Neural cell (in vitro differentiated cells): ENCODE data around the gene SRRM5. TPM values are rescaled to one million over a fixed set of nuclear protein-coding genes. Genes with fewer than 3 reads are reported as not detected.

Experiments
- H2AFZ ChIP-seq: fragments of 200-600, 300-800 bp; sonication (generic), shearing (Covaris generic); 2 replicates; pipeline ENCODE4 v1.6.0; 2014; ENCODE audit warnings: low read depth, mild to moderate bottlenecking, antibody characterized with exemption, low read length, moderate library complexity
- H3F3A ChIP-seq: fragments of 200-600 bp; shearing (Covaris generic); 2 replicates; pipeline ENCODE4 v1.6.1; 2016; ENCODE audit warnings: mild to moderate bottlenecking, moderate library complexity, mixed read lengths, antibody characterized with exemption, low read length; ENCODE audit not compliant: insufficient read depth, poor library complexity, severe bottlenecking
- H3K27ac ChIP-seq: fragments of 200-600, 300-800 bp; sonication (generic), shearing (Covaris generic); 2 replicates; pipeline ENCODE4 v1.5.1; 2014; ENCODE audit warnings: mild to moderate bottlenecking, low read length, moderate library complexity
- H3K27me3 ChIP-seq: fragments of 300-800, 200-600 bp; sonication (generic), shearing (Covaris generic); 2 replicates; pipeline ENCODE4 v1.6.0; 2014; ENCODE audit warnings: mild to moderate bottlenecking, low read depth, low read length, moderate library complexity; ENCODE audit not compliant: insufficient read depth
- H3K36me3 ChIP-seq: fragments of 300-800, 200-600 bp; sonication (generic), shearing (Covaris generic); 2 replicates; pipeline ENCODE4 v1.5.1; 2014; ENCODE audit warnings: mild to moderate bottlenecking, antibody characterized with exemption, low read length, moderate library complexity; ENCODE audit not compliant: insufficient read depth
- H3K4me2 ChIP-seq: fragments of 300-800, 200-600 bp; sonication (generic), shearing (Covaris generic); 2 replicates; pipeline ENCODE4 v1.6.0; 2014; ENCODE audit warnings: mild to moderate bottlenecking, low read length
- H3K4me3 ChIP-seq: fragments of 300-800, 200-600 bp; sonication (generic), shearing (Covaris generic); 2 replicates; pipeline ENCODE4 v1.5.1; 2014; ENCODE audit warnings: mild to moderate bottlenecking, low read length, moderate library complexity
- H3K79me2 ChIP-seq: fragments of 200-600 bp; shearing (Covaris generic); replicated peaks from 2 replicates; pipeline ENCODE4 v1.6.0; 2014; ENCODE audit warnings: mild to moderate bottlenecking, low read length, moderate library complexity; ENCODE audit not compliant: insufficient read depth
- H3K9ac ChIP-seq: fragments of 300-800, 200-600 bp; sonication (generic), shearing (Covaris generic); 2 replicates; pipeline ENCODE4 v1.6.1; 2016; ENCODE audit warnings: mild to moderate bottlenecking, low read length, mixed read lengths
- H3K9me2 ChIP-seq: fragments of 200-600 bp; shearing (Covaris generic); 2 replicates; pipeline ENCODE4 v1.6.1; 2016; ENCODE audit warnings: mild to moderate bottlenecking, low read length, mixed read lengths; ENCODE audit not compliant: insufficient read depth
- H3K9me3 ChIP-seq: fragments of 200-600, 300-800 bp; sonication (generic), shearing (Covaris generic); 2 replicates; pipeline ENCODE4 v1.6.1; 2016; ENCODE audit warnings: mild to moderate bottlenecking, mixed run types, low read length, moderate library complexity, mixed read lengths
- H4K20me1 ChIP-seq: fragments of 200-600 bp; shearing (Covaris generic); 2 replicates; pipeline ENCODE4 v1.6.1; 2016; ENCODE audit warnings: mild to moderate bottlenecking, mixed run types; ENCODE audit not compliant: insufficient read depth
- CTCF ChIP-seq: fragments of 450-650 bp; IDR thresholded peaks from 2 replicates; pipeline ENCODE4 v1.5.1; 2014; ENCODE audit warnings: antibody characterized with exemption, mild to moderate bottlenecking, moderate library complexity; ENCODE audit not compliant: poor library complexity, severe bottlenecking
- EP300 ChIP-seq: fragments of 450-650 bp; conservative IDR thresholded peaks from 2 replicates; pipeline ENCODE4 v1.6.1; 2014; ENCODE audit warnings: antibody characterized with exemption, mild to moderate bottlenecking, moderate library complexity; ENCODE audit not compliant: poor library complexity, severe bottlenecking
- EZH2 ChIP-seq: fragments of 200-600, 300-800 bp; shearing (Covaris generic), sonication (generic); IDR thresholded peaks from 2 replicates; pipeline ENCODE4 v1.6.1; 2014; ENCODE audit warnings: antibody characterized with exemption, low read length, borderline replicate concordance, mild to moderate bottlenecking; ENCODE audit not compliant: insufficient read depth, poor library complexity, severe bottlenecking
- MXI1 ChIP-seq: fragments of 450-650 bp; conservative IDR thresholded peaks from 2 replicates; pipeline ENCODE4 v1.6.1; 2014; ENCODE audit warnings: antibody characterized with exemption, mild to moderate bottlenecking; ENCODE audit not compliant: poor library complexity, severe bottlenecking
- POLR2AphosphoS5 ChIP-seq: IDR thresholded peaks from 2 replicates; pipeline ENCODE4 v1.6.1; 2012
- RAD21 ChIP-seq: fragments of 450-650 bp; conservative IDR thresholded peaks from 2 replicates; pipeline ENCODE4 v1.6.1; 2014; ENCODE audit warnings: antibody characterized with exemption, mild to moderate bottlenecking, moderate library complexity
- REST ChIP-seq: IDR thresholded peaks from 2 replicates; pipeline ENCODE4 v1.6.1; 2012; ENCODE audit warnings: borderline replicate concordance
- SMC3 ChIP-seq: fragments of 450-650 bp; conservative IDR thresholded peaks from 2 replicates; pipeline ENCODE4 v1.6.1; 2014; ENCODE audit warnings: antibody characterized with exemption, mild to moderate bottlenecking, moderate library complexity; ENCODE audit not compliant: poor library complexity
- TAF1 ChIP-seq: IDR thresholded peaks from 2 replicates; pipeline ENCODE4 v1.6.1; 2012; ENCODE audit warnings: low read depth
- polyA plus RNA-seq: library from polyadenylated mRNA; depleted of rRNA; stranded (reverse); fragments of >200 nt; gene quantifications from 2 replicates; pipeline ENCODE4 v1.2.3, GENCODE V29; 2014

Gene SRRM5
- polyA plus RNA-seq, 1 donor from 2014 or later: not detected

GRCh38 chr19:43633520-43633919 is 21.6 kb downstream of the SRRM5 start:
- H3F3A ChIP-seq: no peaks in the 10 kb centered on the region
- H3K27me3 ChIP-seq: no peaks in the 10 kb centered on the region
- TF ChIP-seq MXI1 (no peak), RAD21 (no peak), EZH2 (no peak), POLR2AphosphoS5 (no peak), TAF1 (no peak), REST (no peak), CTCF (no peak)
- no peak overlapping the region for H3K4me3 ChIP-seq
- H2AFZ ChIP-seq: no peak overlapping the region
- H3K9me3 ChIP-seq: no peaks in the 10 kb centered on the region
- H3K9me2 ChIP-seq: no peaks in the 10 kb centered on the region
- H4K20me1 ChIP-seq: no peaks in the 10 kb centered on the region
- no peak overlapping the region for H3K4me2 ChIP-seq
- no peaks in the 10 kb centered on the region for H3K36me3 ChIP-seq
- H3K27ac ChIP-seq: no peak overlapping the region
- H3K79me2 ChIP-seq: peaks cover 77% of the 10 kb centered on the region
- H3K9ac ChIP-seq: no peak overlapping the region

GRCh38 chr19:43634068-43634467 is 22.2 kb downstream of the SRRM5 start:
- Histone ChIP-seq H3K36me3 (no peaks in the 10 kb centered on the region), H3F3A (no peaks in the 10 kb centered on the region), H3K9me3 (no peaks in the 10 kb centered on the region), H4K20me1 (no peaks in the 10 kb centered on the region), H3K4me3 (peak overlapping the region; percentile 67), H3K79me2 (peaks cover 77% of the 10 kb centered on the region), H3K4me2 (no peak overlapping the region), H3K27me3 (no peaks in the 10 kb centered on the region), H3K9ac (no peak overlapping the region), H2AFZ (no peak overlapping the region), H3K27ac (no peak overlapping the region), H3K9me2 (no peaks in the 10 kb centered on the region)
- TF ChIP-seq RAD21: no peak
- TF ChIP-seq MXI1: no peak
- no peak for TF ChIP-seq EZH2
- TF ChIP-seq EP300: no peak
- TF ChIP-seq CTCF: no peak
- no peak for TF ChIP-seq POLR2AphosphoS5
- TF ChIP-seq SMC3: no peak
- no peak for TF ChIP-seq REST
- TF ChIP-seq TAF1: no peak
